ENCODE data around the gene EP400.

DNA sequence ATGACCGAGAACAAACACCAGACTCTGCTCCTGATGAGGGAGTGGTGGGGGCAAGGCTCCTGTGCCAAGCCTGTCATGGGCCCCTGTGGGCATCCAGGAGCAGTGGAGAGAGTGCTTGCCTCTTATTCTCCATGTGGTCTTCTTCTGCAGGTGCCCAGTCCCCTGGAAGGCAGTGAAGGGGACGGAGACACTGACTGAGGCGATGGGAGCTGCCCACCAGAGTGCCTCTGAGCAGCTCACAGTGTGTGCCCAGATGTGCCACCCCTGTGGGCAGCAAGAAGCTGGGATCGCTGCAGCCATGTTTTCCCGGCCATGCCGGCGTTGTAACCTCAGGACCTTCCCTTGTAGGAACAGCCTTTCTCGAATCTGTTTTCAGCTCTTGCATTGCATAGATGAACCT, 6.4 kb upstream of the EP400 start:
- no peak for TF ChIP-seq CTCF (IDR thresholded peaks at IDR 0.05; ENCODE audit: insufficient read depth, low read length, poor library complexity, severe bottlenecking)
- TF ChIP-seq EZH2phosphoT487 (conservative IDR thresholded peaks at IDR 0.05; ENCODE audit: low read length): no peak
